Small intestine (tissue), 7 donors: ENCODE measurements around the gene ANKRD33B. TPM values are rescaled to one million over a fixed set of nuclear protein-coding genes. Genes with fewer than 3 reads are reported as not detected.

Experiments
- DNase-seq, 2 donors: peaks; one replicate each; pipeline versions ENCODE4 v3.0.0 to v3.0.0-alpha.2; 2013
- FAIRE-seq: peaks from 2 replicates; lab custom pipeline; 2012; peaks lifted over from hg19 to GRCh38; lab: Jason Lieb, UNC
- H3K27ac ChIP-seq, 3 donors: one replicate each; pipeline ENCODE4 v1.5.1; 2013; ENCODE audit warnings: low read length in 2 of 3, mild to moderate bottlenecking in 2 of 3, control low read depth in 1 of 3, inconsistent platforms in 1 of 3, low read depth in 1 of 3, moderate library complexity in 1 of 3
- H3K27me3 ChIP-seq, 3 donors: one replicate each; pipeline ENCODE4 v1.6.1; 2013; ENCODE audit warnings: low read length in 3 of 3, inconsistent platforms in 1 of 3; ENCODE audit not compliant: control insufficient read depth in 3 of 3, insufficient read depth in 3 of 3
- H3K36me3 ChIP-seq, 3 donors: one replicate each; pipeline ENCODE4 v1.6.1; 2013; ENCODE audit warnings: low read length in 3 of 3, inconsistent platforms in 1 of 3, low read depth in 1 of 3, mild to moderate bottlenecking in 1 of 3, moderate library complexity in 1 of 3; ENCODE audit not compliant: control insufficient read depth in 3 of 3, insufficient read depth in 2 of 3
- H3K4me1 ChIP-seq, 3 donors: one replicate each; pipeline ENCODE4 v1.6.1; 2013; ENCODE audit warnings: low read length in 2 of 3, inconsistent platforms in 1 of 3, low read depth in 1 of 3, mild to moderate bottlenecking in 1 of 3, moderate library complexity in 1 of 3; ENCODE audit not compliant: control insufficient read depth in 3 of 3, insufficient read depth in 2 of 3
- H3K4me3 ChIP-seq, 3 donors: one replicate each; pipeline ENCODE4 v1.5.1; 2013; ENCODE audit warnings: low read length in 3 of 3, control low read depth in 1 of 3, inconsistent platforms in 1 of 3, low read depth in 1 of 3, mild to moderate bottlenecking in 1 of 3, moderate library complexity in 1 of 3
- H3K9me3 ChIP-seq, 2 donors: one replicate each; pipeline ENCODE4 v1.6.1; 2013; ENCODE audit warnings: low read depth in 1 of 2, low read length in 1 of 2; ENCODE audit not compliant: control insufficient read depth in 2 of 2, insufficient read depth in 1 of 2
- WGBS, 3 donors: extraction: QIAGEN DNeasy Blood & Tissue Kit; methylation state at CpG; one replicate each; pipeline ENCODE4 v1.1.7; 2013; 5-methylcytosine and 5-hydroxymethylcytosine counted together
- polyA plus RNA-seq, 4 donors: library from polyadenylated mRNA; stranded (reverse) in 3 of 4; unstranded in 1 of 4; fragments of 200-250 nt in 3 of 4; fragments of 120-200 nt in 1 of 4; gene quantifications; one replicate each; pipeline versions ENCODE4 v1.2.1 to v1.2.3, GENCODE V29; 2013
- donor health status: healthy with polysubstance abuse.
- donor health status: control.
- donor health status: control.
- donor health status: Bipolar disorder and iron deficiency.
- donor health status: healthy.

ANKRD33B gene
- polyA plus RNA-seq, 4 donors = 0.25 to 1.0 (median 0.27) TPM; not detected in 1

DNA sequence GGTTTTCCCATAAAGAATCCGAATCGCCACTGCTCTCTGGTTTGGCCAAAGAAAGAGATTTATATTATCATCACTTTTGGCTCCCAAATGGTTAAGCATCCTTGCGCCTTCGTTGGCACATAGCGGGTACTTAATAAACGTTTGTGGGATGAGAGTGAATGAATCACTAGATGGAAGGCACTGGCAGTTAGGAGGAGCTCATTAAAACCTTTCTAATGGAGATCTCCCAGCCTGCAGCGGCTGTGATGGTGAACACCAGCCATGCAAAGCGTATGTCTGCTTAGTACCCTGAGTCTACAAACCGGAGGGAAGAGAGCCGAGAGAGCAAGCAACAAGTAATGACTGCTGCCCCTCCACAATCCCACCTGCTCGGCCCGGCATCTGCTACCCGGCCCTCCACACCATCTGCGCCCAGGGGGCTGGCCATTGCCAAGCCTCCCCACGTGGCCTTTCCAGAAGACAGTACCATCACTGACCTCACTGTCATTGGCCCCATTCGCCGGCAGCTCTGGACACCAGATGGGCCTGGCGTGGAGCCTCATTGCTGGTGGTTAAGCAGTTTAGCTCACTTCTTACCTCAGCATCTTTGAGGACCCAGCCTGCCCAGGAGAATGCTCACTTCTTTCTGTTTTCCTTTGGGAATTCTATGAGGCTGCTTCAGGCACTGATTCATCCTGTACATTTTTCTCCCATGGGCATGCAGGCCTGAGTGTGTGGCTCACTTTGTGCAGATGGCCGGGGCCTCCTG is 39.3 kb upstream of the ANKRD33B start:
- peaks cover 0 to 10% of the 10 kb centered on the region in 2 donors for H3K9me3 ChIP-seq
- DNase-seq = no peak
- no peak for FAIRE-seq
- WGBS, 3 donors = 84 to 87% (median 85%) methylated on average over 19 of the region's 19 CpGs
- no peak overlapping the region for H3K4me3 ChIP-seq
- no peaks in the 10 kb centered on the region for H3K36me3 ChIP-seq
- H3K27me3 ChIP-seq = no peaks in the 10 kb centered on the region
- H3K27ac ChIP-seq = no peak overlapping the region
- no peaks in the 10 kb centered on the region for H3K4me1 ChIP-seq

DNA sequence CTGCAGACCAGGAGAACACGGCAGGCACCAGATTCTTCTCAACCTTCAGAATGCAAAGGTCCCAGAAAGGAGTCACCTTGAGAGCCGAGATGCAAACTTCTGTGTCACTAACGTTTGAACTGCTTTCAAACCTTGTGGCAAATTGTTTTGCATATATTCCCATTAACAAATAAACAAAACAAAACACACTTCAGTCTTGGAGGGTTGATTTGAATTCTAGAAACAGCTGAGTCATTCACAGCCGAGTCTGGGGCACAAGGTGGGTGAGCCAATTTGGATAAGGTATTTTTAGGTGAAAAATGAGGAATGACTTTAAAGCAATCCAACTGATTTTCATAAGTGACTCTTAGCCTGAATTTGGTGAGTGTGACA is 38.8 kb upstream of the ANKRD33B start:
- no peak overlapping the region for H3K27ac ChIP-seq
- H3K9me3 ChIP-seq = peaks cover 0 to 10% of the 10 kb centered on the region in 2 donors
- FAIRE-seq (no peak), DNase-seq (no peak)
- no peaks in the 10 kb centered on the region for H3K36me3 ChIP-seq
- no peaks in the 10 kb centered on the region for H3K4me1 ChIP-seq
- H3K4me3 ChIP-seq = no peak overlapping the region
- H3K27me3 ChIP-seq = no peaks in the 10 kb centered on the region
- WGBS, 3 donors = 48 to 65% (median 54%) methylated on average over 4 of the region's 4 CpGs

GRCh38 chr5:10527281-10527950 is 36.5 kb upstream of the ANKRD33B start:
- Histone ChIP-seq H3K27me3 (no peaks in the 10 kb centered on the region), H3K4me1 (no peaks in the 10 kb centered on the region), H3K4me3 (no peak overlapping the region), H3K36me3 (no peaks in the 10 kb centered on the region), H3K27ac (no peak overlapping the region), H3K9me3 (peaks cover 0 to 5% of the 10 kb centered on the region in 2 donors)
- FAIRE-seq (no peak), DNase-seq (no peak)
- WGBS, 3 donors = 73 to 78% (median 75%) methylated on average over 11 of the region's 11 CpGs

GRCh38 chr5:10528056-10528816 is 35.6 kb upstream of the ANKRD33B start:
- no peaks in the 10 kb centered on the region for H3K36me3 ChIP-seq
- H3K9me3 ChIP-seq = peaks cover 0 to 4% of the 10 kb centered on the region in 2 donors
- DNase-seq = no peak
- no peaks in the 10 kb centered on the region for H3K27me3 ChIP-seq
- H3K4me3 ChIP-seq = no peak overlapping the region
- FAIRE-seq = no peak
- H3K4me1 ChIP-seq = no peaks in the 10 kb centered on the region
- no peak overlapping the region for H3K27ac ChIP-seq
- 75 to 79% (median 76%) methylated on average over 9 of the region's 9 CpGs for WGBS, 3 donors

DNA sequence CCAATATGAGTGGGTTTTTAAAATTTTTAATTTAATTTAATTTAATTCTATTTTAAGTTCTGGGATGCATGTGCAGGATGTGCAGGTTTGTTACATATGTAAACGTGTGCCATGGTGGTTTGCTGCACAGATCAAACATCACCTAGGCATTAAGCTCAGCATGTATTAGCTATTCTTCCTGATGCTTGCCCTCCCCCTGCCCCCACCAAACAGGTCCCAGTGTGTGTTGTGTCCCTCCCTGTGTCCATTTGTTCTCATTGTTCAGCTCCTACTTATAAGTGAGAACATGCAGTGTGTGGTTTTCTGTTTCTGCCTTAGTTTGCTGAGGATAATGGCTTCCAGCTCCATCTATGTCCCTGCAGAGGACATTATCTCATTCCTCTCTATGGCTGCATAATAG is 35.0 kb upstream of the ANKRD33B start:
- Histone ChIP-seq H3K4me1 (no peaks in the 10 kb centered on the region), H3K4me3 (no peak overlapping the region), H3K27ac (no peak overlapping the region), H3K9me3 (no peaks in the 10 kb centered on the region), H3K27me3 (no peaks in the 10 kb centered on the region), H3K36me3 (no peaks in the 10 kb centered on the region)
- FAIRE-seq = no peak
- 62 to 82% (median 74%) methylated on average over 1 of the region's 1 CpG for WGBS, 3 donors
- no peak for DNase-seq

DNA sequence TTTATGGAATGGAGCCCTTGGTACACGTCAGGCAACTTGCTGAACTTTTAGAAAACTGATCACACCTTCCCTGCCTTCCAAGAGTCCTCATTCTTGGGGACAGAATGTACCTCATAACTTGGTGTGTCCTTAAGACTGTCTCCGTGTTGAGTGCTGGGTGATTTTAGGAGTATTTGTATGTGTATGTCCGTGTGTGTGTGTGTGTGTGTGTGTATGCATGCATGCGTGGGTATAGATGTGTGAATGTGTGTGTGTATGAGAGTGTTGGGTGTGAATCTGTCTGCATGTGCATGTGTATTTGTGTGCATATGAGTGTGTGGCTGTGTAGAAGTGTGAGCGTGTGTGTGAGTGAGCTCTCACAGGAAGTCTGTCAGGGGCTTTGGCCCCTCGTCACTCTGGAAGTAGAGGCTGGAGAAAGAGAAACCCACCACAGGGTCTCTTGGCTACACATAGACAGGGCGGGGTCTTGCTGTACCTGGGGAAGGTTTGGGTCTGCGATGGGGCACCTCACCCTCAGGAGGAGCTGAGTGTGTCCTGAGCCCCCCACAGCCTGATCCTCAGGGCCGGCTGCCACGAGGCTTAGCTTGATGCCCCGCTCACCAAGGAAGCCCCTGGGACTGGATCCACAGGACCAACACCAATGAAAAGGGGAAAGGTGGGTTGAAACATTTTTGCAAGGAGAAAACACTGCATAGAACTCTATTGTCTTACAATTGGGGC is 33.1 kb upstream of the ANKRD33B start:
- no peaks in the 10 kb centered on the region for H3K9me3 ChIP-seq
- no peaks in the 10 kb centered on the region for H3K36me3 ChIP-seq
- no peak overlapping the region for H3K27ac ChIP-seq
- WGBS, 3 donors = 73 to 83% (median 76%) methylated on average over 11 of the region's 11 CpGs
- H3K4me1 ChIP-seq = no peaks in the 10 kb centered on the region
- FAIRE-seq (no peak), DNase-seq (no peak)
- no peaks in the 10 kb centered on the region for H3K27me3 ChIP-seq
- H3K4me3 ChIP-seq = no peak overlapping the region

DNA sequence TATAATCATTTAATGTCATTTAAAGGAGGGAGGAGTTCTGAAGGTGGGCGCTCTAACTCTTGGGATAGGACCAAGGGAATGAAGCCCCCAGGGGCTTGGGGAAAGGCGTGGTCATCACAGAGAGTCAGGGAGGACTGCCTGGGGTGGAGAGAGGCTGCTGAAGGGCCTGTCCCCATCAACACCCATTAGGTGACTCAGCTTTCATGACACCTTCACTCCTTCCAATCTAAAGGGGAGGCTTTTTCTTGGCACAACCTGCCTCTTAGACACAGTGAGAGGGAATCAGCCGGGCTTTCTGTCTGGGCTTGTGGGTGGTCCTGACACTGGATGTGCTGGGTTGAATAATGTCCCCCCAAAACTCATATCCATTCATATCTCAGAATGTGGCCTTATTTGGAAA is 31.4 kb upstream of the ANKRD33B start:
- peaks cover 0 to 6% (median 0%) of the 10 kb centered on the region in 3 donors for H3K27me3 ChIP-seq
- WGBS, 3 donors = 71 to 93% (median 76%) methylated on average over 3 of the region's 3 CpGs
- no peak overlapping the region for H3K27ac ChIP-seq
- FAIRE-seq (no peak), DNase-seq (no peak)
- H3K4me3 ChIP-seq = no peak overlapping the region
- H3K9me3 ChIP-seq = no peaks in the 10 kb centered on the region
- no peaks in the 10 kb centered on the region for H3K4me1 ChIP-seq
- no peaks in the 10 kb centered on the region for H3K36me3 ChIP-seq

DNA sequence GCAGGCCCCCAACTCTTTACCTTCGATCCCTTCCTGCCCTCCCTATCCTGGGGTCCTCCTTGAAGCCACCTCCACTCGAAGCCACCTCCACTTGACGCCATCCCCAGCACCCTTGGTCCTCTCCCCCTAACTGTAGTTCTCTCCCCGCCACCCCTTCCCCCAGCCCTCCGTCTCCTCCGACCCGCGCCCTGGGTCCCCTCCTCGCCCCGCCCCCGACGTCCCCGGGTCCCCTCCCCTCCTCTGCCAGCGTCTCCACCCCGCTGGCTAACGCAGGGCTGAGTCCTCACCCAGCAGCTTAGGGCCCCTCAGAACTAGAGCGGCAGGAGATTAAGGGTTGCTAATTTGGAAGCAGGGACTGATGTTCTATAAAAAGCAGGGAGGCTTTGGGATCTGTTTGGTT is 30.6 kb upstream of the ANKRD33B start:
- no peak overlapping the region for H3K4me3 ChIP-seq
- H3K4me1 ChIP-seq = no peaks in the 10 kb centered on the region
- DNase-seq (no peak), FAIRE-seq (no peak)
- no peaks in the 10 kb centered on the region for H3K36me3 ChIP-seq
- no peak overlapping the region for H3K27ac ChIP-seq
- 13 to 22% (median 14%) methylated on average over 16 to 17 of the region's 17 CpGs for WGBS, 3 donors
- peaks cover 0 to 10% (median 0%) of the 10 kb centered on the region in 3 donors for H3K27me3 ChIP-seq
- H3K9me3 ChIP-seq = no peaks in the 10 kb centered on the region
